ENCODE results near the gene EPO.

Gene EPO

GRCh38 chr7:100720279-100720670, at the start of gene EPO:
Gene EPO, plus strand, starts transcription at chr7:100720468. Its CDS starts 513 bp downstream, at chr7:100720981.
- DNase-seq (ENCODE audit: low read depth), result no peak

DNA sequence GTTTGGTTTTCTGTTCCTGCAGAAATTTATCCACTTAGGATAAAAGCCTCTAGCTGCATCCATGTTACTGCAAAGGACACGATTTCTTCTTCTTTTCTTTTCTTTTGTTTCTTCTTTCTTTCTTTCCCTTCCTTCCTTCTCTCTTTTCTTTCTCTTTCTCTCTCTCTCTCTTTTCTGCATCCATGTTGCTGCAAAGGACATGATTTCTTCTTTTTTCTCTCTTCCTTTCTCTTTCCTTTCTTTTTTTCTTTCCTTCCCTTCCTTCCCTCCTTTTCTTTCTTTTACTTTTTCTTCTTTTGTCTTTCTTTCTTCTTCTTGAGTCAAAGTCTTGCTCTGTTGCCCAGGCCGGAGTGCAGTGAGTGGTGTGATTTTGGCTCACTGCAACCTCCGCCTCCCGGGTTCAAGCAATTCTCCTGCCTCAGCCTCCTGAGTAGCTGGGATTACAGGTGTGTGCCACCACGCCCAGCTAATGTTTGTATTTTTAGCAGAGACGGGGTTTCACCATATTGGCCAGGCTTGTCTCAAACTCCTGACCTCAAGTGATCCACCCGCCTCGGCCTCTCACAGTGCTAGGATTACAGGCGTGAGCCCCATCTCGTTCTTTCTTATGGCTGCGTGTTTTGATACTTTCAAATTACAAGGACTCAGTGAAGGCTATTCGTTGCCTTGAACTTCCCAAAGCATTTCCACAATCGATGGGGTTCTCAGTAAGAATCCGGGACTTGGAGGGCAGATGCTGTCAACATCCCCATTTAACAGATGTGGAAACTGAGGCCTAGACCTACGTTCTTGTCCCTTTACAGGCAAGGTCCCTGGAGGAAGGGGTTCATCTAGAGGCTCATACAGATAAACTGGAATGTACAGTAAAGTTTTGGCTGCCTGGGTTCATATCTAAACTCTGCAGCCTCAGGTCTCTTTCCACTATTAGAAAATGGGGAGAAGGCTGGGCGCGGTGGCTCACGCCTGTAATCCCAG, 48.6 kb upstream of the EPO start:
- no peak for DNase-seq (ENCODE audit: low read depth)

GRCh38 chr7:100673302-100673941, 46.8 kb upstream of the EPO start, which contains the start of gene GNB2:
Gene GNB2, plus strand, starts transcription at chr7:100673740. Its CDS starts 2,526 bp downstream, at chr7:100676266.
- peak; percentile 97 for DNase-seq (ENCODE audit: low read depth)

GRCh38 chr7:100673942-100674410, 46.3 kb upstream of the EPO start:
- DNase-seq (ENCODE audit: low read depth), result no peak

GRCh38 chr7:100674411-100675104, 45.7 kb upstream of the EPO start:
- DNase-seq (ENCODE audit: low read depth), result no peak

DNA sequence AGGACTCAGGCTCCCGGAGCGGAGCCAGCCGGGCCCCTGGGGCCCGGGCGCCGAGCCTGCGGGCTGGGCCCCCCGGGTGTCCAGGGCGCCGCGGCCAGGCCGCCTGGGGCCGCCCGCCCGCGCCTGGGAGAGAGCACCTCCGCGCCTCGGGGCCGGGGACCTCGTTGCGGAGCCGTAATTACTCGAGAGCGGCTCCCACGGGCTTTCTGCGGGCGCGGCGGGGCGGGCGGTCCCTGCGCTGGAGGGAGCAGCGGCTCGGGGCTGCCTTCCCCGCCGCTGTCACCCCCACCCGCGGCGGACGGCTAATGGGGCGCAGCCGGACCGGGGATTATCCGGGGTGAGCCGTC, 45.2 kb upstream of the EPO start:
- no peak for DNase-seq (ENCODE audit: low read depth)

- no peak for DNase-seq (ENCODE audit: low read depth)
Measured at GRCh38 chr7:100675581-100676350, 44.5 kb upstream of the EPO start.

DNA sequence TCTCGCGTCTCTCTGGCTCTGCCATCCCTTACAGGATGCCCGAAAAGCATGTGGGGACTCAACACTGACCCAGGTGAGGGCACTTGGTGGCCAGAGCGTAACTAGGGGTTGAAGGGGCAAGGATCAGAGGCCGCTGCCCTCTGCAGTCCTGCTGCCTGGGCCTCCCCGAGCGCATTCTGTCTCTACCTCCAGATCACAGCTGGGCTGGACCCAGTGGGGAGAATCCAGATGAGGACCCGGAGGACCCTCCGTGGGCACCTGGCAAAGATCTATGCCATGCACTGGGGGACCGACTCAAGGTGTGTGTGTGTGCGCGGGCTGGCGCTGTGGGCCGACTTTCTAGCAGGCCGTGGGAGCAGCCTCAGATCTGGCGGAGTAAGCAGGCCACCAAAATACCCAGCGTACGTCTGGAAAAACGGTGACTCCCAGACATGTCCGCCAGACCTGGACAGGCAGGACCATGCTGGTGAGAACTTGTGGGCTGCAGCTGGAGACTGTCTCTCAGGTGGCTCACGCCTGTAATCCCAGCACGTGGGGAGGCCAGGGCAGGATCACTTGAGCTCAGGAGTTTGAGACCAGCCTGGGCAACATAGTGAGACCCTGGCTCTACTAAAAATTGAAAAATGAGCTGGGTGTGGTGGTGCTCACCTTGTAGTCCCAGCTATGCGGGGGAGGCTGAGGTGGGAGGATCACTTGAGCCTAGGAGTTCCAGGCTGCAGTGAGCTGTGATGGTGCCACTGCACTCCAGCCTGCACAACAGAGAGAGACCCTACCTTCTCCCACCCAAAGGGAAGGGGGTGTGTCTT, 43.6 kb upstream of the EPO start:
- DNase-seq (ENCODE audit: low read depth), result no peak

GRCh38 chr7:100677308-100678267, 42.7 kb upstream of the EPO start:
- DNase-seq (ENCODE audit: low read depth), result no peak

DNA sequence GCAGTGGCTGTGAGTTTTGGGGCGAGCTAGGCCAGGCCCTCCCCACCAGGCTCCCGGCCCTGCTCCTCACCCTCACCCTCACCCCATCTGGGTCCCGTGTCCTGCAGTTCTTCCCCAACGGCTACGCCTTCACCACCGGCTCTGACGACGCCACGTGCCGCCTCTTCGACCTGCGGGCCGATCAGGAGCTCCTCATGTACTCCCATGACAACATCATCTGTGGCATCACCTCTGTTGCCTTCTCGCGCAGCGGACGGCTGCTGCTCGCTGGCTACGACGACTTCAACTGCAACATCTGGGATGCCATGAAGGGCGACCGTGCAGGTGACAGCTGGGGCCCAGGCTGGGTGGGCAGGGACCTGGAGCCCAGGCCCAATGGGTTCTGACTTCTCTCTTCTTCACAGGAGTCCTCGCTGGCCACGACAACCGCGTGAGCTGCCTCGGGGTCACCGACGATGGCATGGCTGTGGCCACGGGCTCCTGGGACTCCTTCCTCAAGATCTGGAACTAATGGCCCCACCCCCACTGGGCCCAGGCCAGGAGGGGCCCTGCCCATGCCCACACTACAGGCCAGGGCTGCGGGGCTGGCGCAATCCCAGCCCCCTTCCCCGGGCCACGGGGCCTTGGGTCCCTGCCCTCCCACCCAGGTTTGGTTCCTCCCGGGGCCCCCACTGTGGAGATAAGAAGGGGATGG, 41.8 kb upstream of the EPO start:
- no peak for DNase-seq (ENCODE audit: low read depth)

GRCh38 chr7:100679129-100679926, 40.9 kb upstream of the EPO start:
- no peak for DNase-seq (ENCODE audit: low read depth)

DNA sequence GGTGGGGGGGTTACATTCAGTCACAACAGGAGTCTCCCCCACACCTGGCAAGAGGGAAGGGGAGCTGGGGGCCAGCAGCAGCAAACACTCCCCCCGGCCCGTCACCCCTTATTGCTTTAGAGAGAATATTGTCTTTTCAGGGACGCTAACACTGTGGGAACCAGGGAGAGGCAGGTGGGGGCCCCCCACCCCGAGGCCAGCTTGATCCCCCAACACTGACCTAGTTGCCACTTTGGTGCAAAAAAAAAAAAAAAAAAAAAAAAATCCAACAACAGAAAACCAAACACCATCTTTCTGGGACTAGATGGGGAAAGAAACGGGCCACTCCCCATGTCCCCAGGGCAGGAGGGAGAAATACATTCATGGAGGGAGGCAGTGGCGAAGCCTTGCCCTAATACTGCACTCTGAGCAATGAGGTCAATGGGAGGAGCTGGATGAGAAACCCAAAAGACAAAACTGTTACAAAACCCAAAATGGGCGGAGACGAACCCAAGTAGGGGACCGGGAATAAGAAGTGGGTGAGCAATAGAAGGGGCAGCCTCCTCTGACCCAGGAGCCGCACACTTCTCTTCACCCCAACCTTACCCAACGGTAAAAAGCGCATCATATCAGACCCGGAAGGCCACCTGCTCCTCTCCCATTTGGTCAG, 40.2 kb upstream of the EPO start:
- DNase-seq (ENCODE audit: low read depth), result peak; percentile 69

DNA sequence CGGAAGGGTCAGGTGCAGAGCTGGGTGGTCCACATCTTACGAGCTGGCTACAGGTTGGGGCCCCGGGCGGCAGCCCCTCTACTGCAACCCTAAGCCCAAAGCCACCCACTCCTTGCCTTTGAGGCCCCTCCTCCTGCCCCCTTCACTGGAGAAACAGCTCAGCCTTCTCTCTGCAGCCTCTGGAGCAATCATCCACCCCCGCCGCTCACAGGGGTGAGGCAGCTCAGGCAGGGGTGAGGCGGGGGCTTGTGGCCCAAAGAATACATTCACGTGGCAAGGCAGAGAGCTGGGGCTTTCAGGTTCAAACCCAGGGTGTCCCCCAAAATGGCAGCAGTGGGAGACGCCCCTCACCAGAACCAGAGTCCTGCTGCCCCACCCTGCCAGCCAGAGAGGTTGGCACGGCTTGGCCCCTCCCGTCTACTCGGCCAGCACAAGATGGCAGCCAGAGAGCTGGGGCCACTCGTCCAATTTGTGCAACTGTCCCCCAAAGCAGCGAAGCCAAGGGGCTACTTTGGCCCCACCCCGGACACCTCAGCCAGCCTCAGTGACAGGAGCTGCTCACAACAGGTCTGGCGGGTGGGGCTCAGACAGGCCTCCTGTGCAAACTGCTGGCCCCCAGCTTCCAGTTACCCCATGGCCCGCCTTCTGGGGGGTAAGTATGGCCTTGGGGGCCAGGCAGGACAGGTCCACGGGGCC, 39.5 kb upstream of the EPO start:
- DNase-seq (ENCODE audit: low read depth), result no peak

GRCh38 chr7:100681491-100682227, 38.6 kb upstream of the EPO start:
- no peak for DNase-seq (ENCODE audit: low read depth)

DNA sequence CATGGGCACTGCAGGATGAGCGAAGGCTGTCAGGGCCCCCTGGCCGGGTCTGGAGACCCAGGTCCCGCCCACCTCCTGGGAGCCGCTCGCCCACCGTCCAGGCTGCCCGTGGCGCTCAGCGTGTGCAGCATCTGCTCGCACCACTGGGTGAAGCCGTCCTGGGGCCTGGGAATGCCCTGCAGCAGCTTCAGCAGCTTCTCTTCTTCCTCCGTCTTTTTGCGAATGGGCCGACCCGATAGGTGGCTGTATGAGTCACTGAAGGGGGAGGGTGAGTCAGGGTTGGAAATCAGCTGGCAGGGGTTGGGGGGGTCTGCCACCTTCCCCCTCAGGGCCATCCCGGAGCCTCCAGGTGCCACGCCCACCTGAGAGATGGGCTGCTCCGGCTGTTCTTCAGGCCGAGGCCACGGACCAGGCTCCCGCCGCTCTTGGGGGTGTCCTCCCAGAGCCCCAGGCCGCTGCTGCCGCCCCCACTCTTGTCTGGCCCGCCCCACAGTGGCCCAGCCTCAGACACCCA, 38.0 kb upstream of the EPO start:
- no peak for DNase-seq (ENCODE audit: low read depth)

GRCh38 chr7:100682991-100683658, 37.1 kb upstream of the EPO start:
- DNase-seq (ENCODE audit: low read depth), result no peak

All from stromal cell of bone marrow (primary cell).